GM21529 (cell line): ENCODE results near the gene LMNTD2.

ENCODE experiments used
- ATAC-seq: cut with Tn5 transposase; IDR thresholded peaks from one replicate; pipeline ENCODE4 v1.9.1; 2021; ENCODE audit not compliant: unreplicated experiment

LMNTD2 gene

DNA sequence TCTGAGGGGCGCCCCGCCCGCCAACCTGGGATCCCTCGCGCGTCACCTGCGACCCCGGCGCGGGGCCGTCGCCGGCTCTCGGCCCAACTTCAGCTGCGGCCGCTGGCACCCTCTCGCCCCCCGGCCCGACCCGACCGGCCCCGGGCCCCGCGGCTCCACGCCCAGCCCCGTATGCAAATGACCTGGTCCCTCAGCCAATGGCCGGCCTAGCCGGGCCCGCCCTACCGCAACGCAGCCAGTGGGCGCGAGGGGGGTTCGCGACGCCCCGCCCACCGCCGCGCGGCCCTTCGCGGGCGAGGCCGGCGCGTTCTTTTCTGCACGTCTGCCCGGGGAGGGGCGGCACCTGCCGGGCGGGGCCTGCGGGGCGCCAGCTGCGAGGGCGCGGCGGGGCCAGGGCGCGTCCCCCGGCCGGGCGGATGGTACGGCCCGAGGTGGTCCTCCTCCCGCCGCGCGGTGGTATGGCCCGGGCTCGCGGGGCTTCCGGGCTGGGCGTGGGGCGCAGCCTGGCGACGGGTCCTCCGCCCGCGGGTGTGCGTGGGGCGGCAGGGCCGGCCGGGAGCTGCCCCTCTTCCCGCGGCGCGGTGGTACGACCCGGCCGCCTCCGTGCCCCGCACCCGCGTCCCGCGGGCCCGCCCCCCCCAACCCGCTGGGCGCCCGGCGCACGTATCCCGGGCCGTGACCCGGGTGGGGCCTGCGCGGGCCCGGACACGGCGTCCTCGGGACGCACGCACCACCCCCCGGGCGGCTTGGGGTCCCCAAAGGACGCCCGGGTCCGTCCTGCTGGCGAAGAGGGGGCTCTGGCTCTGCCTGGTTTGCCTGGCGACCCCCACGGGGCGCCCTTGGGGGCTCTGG is 8.0 kb upstream of the LMNTD2 start:
- ATAC-seq: peak; percentile 84

GRCh38 chr11:567629-568292 is 7.2 kb upstream of the LMNTD2 start:
- peak; percentile 3 for ATAC-seq

- no peak for ATAC-seq
These were observed 6.6 kb upstream of the LMNTD2 start for GRCh38 chr11:567011-567628.

- no peak for ATAC-seq
These were observed 5.5 kb upstream of the LMNTD2 start for GRCh38 chr11:565921-566509.

- ATAC-seq: no peak
These were observed 3.5 kb upstream of the LMNTD2 start for GRCh38 chr11:563812-564578.

GRCh38 chr11:563066-563811 is 2.7 kb upstream of the LMNTD2 start:
- ATAC-seq: no peak

DNA sequence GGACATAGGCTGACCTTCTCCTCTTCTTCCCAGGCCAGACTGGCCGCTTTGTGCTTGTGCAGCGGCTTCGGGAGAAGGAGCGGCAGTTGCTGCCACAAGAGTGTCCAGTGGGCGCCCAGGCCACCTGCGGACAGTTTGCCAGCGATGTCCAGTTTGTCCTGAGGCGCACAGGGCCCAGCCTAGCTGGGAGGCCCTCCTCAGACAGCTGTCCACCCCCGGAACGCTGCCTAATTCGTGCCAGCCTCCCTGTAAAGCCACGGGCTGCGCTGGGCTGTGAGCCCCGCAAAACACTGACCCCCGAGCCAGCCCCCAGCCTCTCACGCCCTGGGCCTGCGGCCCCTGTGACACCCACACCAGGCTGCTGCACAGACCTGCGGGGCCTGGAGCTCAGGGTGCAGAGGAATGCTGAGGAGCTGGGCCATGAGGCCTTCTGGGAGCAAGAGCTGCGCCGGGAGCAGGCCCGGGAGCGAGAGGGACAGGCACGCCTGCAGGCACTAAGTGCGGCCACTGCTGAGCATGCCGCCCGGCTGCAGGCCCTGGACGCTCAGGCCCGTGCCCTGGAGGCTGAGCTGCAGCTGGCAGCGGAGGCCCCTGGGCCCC is 1.6 kb upstream of the LMNTD2 start:
- ATAC-seq: no peak

- peak; percentile 27 for ATAC-seq
These were observed 838 bp upstream of the LMNTD2 start for GRCh38 chr11:561148-562003.

GRCh38 chr11:559712-560304 is 730 bp downstream of the LMNTD2 start:
- ATAC-seq: no peak

GRCh38 chr11:559020-559620 is 1.4 kb downstream of the LMNTD2 start:
- ATAC-seq: no peak

GRCh38 chr11:558503-558902 is 2.0 kb downstream of the LMNTD2 start:
- ATAC-seq: no peak

DNA sequence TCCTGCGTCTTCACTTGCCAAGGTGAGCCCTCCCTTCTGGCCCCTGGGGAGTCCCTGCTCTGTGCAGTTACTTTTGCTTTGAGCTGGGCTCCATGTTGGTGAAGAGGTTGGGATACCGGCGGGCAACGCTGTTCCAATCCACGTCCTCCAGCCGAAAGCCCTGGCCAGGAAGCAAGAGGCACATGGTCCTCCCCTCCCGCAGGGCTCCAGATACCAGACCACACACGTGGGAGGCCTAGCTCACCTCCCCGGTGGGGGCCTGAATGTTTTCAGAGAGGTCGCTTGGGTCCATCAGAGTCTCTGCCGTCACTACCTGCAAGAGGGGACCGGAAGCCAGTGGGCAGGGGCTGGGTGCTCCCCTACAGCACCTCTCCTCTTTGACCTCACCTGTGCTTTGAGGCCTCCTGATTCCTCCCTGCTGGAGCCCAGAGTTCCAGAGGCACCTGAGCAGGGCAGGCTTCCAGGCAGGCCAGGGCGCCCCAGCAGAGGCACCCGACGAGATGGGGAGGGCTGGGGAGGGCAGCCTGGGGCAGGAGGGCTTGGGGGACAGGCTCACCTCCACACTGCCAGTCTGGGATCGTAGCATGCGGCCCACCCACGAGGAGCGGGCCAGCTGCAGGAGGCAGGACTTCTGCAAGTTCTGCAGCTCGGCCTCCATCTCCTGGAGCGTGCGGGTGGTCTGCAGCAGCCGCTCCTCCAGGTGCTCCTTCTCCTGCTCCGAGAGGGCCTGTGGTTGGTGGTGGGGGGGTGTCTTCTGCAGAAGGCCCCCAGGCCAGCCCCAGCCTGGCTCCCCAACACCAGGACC is 3.0 kb downstream of the LMNTD2 start:
- no peak for ATAC-seq

- ATAC-seq: no peak
These were observed 3.8 kb downstream of the LMNTD2 start for GRCh38 chr11:556662-557256.

GRCh38 chr11:555780-556661 is 4.5 kb downstream of the LMNTD2 start:
- ATAC-seq: no peak

DNA sequence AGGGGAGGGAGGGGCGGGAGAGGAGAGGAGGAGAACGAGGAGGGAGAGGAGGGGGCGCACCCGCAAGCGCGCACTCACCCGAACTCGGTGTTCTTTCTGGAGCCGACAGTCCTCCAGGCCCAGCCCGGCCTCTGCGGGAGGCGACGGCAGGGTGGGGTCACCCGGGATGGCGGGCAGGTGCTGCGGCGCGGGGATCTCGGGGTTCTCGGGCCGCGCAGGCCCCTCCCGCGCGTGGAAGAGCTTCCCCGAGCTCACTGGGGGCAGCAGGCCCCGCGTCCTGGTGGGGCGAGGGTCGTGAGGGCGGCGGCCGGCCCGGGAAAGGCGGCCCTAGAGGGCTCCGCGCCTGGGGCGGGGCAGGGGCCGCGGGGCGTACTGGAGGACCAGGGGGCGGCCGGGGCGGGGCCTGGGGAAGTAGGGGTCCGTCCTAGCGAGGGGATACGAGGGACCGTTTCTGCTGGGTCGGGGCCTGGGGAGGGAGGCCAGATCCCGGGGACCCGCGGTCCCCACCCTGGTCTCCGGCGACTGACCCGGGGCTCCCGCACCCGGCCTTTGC is 5.2 kb downstream of the LMNTD2 start:
- ATAC-seq: no peak
